GM13976 (cell line): ENCODE measurements around the gene MYO5B.

Experiments used
- DNase-seq: peaks from one replicate; pipeline ENCODE4 v3.0.0; 2012; ENCODE audit warnings: low spot score
- CTCF ChIP-seq: IDR thresholded peaks from 2 replicates; pipeline ENCODE4 v1.5.1; 2012; ENCODE audit warnings: borderline replicate concordance, mild to moderate bottlenecking; ENCODE audit not compliant: insufficient read depth; ENCODE audit errors: extremely low read depth, missing control alignments, control extremely low read depth
- in situ Hi-C: fragments of 300-500 bp; cut with MboI; formaldehyde crosslinking; loops from one replicate; pipeline ENCODE4 v1.12.0; 2022; ENCODE audit warnings: low sequenced_read_pairs, mixed read lengths, inconsistent platforms; ENCODE audit not compliant: unreplicated experiment

MYO5B gene

GRCh38 chr18:49994410-49994809 is 200.5 kb downstream of the MYO5B start:
- no peak for TF ChIP-seq CTCF
- DNase-seq, result no peak
- in situ Hi-C loops, result no loop called here

DNA sequence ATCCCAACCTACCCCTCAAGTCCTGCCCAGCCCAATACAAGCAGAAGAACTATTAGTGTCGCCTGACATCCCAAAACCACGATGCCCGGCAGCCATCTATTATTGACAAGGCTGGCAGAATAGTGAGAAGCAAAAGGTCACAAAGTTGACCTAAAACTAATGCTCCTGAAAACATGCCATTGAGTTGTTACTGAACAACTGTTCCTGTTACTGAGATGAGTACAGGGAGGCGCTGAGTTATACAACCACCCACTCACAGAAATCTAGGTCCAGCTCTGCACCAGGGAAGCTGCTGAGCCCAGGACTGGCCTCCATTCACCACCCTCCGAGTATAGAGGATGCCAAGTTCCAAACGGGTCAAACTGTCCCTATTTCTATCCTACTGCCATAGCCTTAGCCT is 201.6 kb downstream of the MYO5B start:
- DNase-seq, result no peak
- in situ Hi-C loops, result no loop called here
- TF ChIP-seq CTCF, result no peak

DNA sequence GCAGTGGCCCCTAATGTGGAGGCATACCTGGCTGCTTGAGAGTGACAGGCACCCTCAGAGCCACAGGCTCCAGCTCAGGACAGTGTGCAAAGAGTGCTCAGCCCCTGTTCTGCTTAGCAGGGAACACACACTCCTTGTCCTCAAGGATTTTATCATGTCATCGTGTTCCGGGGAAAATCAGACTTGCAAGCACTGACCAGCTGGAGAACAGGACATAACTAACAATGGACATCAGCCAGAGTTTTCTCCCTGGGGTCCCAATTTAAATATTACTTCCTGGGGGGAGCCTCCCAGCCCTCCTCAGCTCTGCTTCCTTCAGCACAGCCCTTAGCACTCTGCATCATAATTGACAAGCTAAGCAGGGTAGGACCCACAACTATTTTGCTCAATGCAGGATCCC is 206.2 kb downstream of the MYO5B start:
- DNase-seq, result no peak
- in situ Hi-C loops, result no loop called here

DNA sequence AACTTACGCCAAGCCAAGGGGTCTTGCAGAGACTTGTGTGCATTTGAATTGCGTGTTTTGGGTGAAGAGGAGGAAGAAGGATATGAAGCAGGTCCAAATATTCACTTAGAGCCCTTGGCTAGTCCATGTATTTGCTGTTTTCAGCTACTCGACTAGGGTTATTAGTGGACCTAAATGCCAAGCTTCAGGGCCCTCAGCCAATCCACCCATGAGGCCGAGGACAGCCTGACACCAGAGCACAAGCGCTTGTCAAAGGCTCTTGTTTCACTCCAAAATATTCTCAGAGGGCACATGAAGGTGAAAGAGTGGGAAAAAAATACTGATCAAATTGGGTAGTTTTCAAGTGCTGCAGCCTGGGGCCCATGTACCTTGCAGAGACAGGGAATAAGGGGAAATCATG is 206.8 kb downstream of the MYO5B start:
- in situ Hi-C loops, result no loop called here
- DNase-seq, result no peak
- TF ChIP-seq CTCF, result no peak

More for the DNA sequence above, 206.2 kb downstream of the MYO5B start:
- no peak for TF ChIP-seq CTCF

GRCh38 chr18:49985236-49985635 is 209.7 kb downstream of the MYO5B start:
- no peak for TF ChIP-seq CTCF
- in situ Hi-C loops, result no loop called here
- DNase-seq, result no peak

- in situ Hi-C loops, result no loop called here
- TF ChIP-seq CTCF, result no peak
- DNase-seq, result no peak
Measured at GRCh38 chr18:49980896-49981295, 214.1 kb downstream of the MYO5B start.
